ENCODE results near the gene IMMT. TPM values are rescaled to one million over a fixed set of nuclear protein-coding genes. Genes with fewer than 3 reads are reported as not detected.

Gene IMMT
- total and polyA plus RNA-seq, 9 of the 15 experiments (the other 6 are each of a cell fraction or from before 2014, with no cell fraction given), result 119 to 294 (median 140) TPM

- TF ChIP-seq RCOR1 (IDR thresholded peaks at IDR 0.05; ENCODE audit: borderline replicate concordance in 1 of 2, low read depth in 2 of 2, low read length in 2 of 2) (peak in 1 of 2 experiments; percentile 77; a peak in 3 of 4 replicates), CHD1 (IDR thresholded peaks at IDR 0.05; ENCODE audit: low read length) (no peak), CGGBP1 (CRISPR knock-in tag; IDR thresholded peaks at IDR 0.05) (no peak), PATZ1 (CRISPR knock-in tag; IDR thresholded peaks at IDR 0.05; ENCODE audit: borderline replicate concordance) (no peak), HOXB6 (CRISPR knock-in tag; IDR thresholded peaks at IDR 0.05; ENCODE audit: borderline replicate concordance) (no peak), NR3C1 (CRISPR knock-in tag; IDR thresholded peaks at IDR 0.05) (no peak), ZNF830 (CRISPR knock-in tag; IDR thresholded peaks at IDR 0.05) (no peak), CBFB (CRISPR knock-in tag; IDR thresholded peaks at IDR 0.05) (no peak), GATAD2A (IDR thresholded peaks at IDR 0.05) (no peak), NCOR1 (IDR thresholded peaks at IDR 0.05) (peak; percentile 76), PTTG1 (tag; IDR thresholded peaks at IDR 0.05; ENCODE audit: low read depth) (no peak), TCF7L2 (IDR thresholded peaks at IDR 0.05; ENCODE audit: low read depth, low read length) (no peak), CHD4 (IDR thresholded peaks at IDR 0.05; ENCODE audit: insufficient read depth, insufficient replicate concordance, low read depth, low read length, poor library complexity, severe bottlenecking) (no peak), FOXO4 (CRISPR knock-in tag; IDR thresholded peaks at IDR 0.05) (no peak), ZFX (CRISPR knock-in tag; IDR thresholded peaks at IDR 0.05) (no peak), CAMTA2 (CRISPR knock-in tag; conservative IDR thresholded peaks at IDR 0.05) (no peak), PBX2 (CRISPR knock-in tag; IDR thresholded peaks at IDR 0.05; ENCODE audit: low read depth) (no peak), PBX2 (tag; conservative IDR thresholded peaks at IDR 0.05; ENCODE audit: low read depth) (0 out of 2 replicates have a peak, but pooled peaks have one; percentile 30), EP400 (IDR thresholded peaks at IDR 0.05) (peak; percentile 48), USF1 (CRISPR knock-in tag; IDR thresholded peaks at IDR 0.05) (peak; percentile 59)
Observed at GRCh38 chr2:86216575-86217555, 21.6 kb upstream of the IMMT start (continued).

Measured in K562 (cell line).